Neural cell (in vitro differentiated cells): ENCODE results near the gene GALNT16.

Source experiments
- CTCF ChIP-seq: fragments of 450-650 bp; IDR thresholded peaks from 2 replicates; pipeline ENCODE4 v1.5.1; 2014; ENCODE audit warnings: antibody characterized with exemption, mild to moderate bottlenecking, moderate library complexity; ENCODE audit not compliant: poor library complexity, severe bottlenecking
- POLR2AphosphoS5 ChIP-seq: IDR thresholded peaks from 2 replicates; pipeline ENCODE4 v1.6.1; 2012
- SMC3 ChIP-seq: fragments of 450-650 bp; conservative IDR thresholded peaks from 2 replicates; pipeline ENCODE4 v1.6.1; 2014; ENCODE audit warnings: antibody characterized with exemption, mild to moderate bottlenecking, moderate library complexity; ENCODE audit not compliant: poor library complexity
- TAF1 ChIP-seq: IDR thresholded peaks from 2 replicates; pipeline ENCODE4 v1.6.1; 2012; ENCODE audit warnings: low read depth

DNA sequence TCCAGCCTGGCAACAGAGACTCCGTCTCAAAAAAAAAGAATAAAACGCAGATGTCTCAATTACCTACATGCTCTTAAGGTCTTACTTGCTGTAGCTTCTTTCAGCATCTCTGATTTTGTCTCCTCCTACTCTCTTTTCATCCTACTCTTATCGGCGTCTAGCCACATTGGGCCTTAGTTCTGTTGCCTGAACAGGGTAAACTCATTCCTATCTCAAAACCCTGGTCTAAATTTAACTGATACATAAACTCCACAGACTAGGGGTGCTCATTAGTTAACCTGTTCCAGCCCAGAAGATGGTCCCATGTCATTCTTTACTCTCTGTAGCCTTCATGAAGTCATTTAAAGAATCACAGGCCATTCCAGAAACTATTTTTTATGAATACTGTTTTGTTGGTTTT is 35.0 kb upstream of the GALNT16 start:
- no peak for TF ChIP-seq POLR2AphosphoS5
- TF ChIP-seq SMC3 = no peak
- TF ChIP-seq CTCF = no peak
- no peak for TF ChIP-seq TAF1
